HEK293T (cell line): ENCODE measurements around the gene ARF1.

Experiments used
- BHLHE40 ChIP-seq: fragments of 450-650 bp; IDR thresholded peaks from 2 replicates; pipeline ENCODE4 v1.6.1; 2016; ENCODE audit warnings: mild to moderate bottlenecking, moderate library complexity, borderline replicate concordance
- CTBP1 ChIP-seq: fragments of 450-650 bp; IDR thresholded peaks from 2 replicates; pipeline ENCODE4 v1.6.1; 2016; ENCODE audit warnings: borderline replicate concordance
- FOXA1 ChIP-seq: fragments of 450-650 bp; IDR thresholded peaks from 2 replicates; pipeline ENCODE4 v1.6.1; 2016; ENCODE audit warnings: mild to moderate bottlenecking
- FOXM1 ChIP-seq: fragments of 450-650 bp; IDR thresholded peaks from 2 replicates; pipeline ENCODE4 v1.6.1; 2017; ENCODE audit warnings: mild to moderate bottlenecking, borderline replicate concordance
- NFRKB ChIP-seq: fragments of 450-650 bp; IDR thresholded peaks from 2 replicates; pipeline ENCODE4 v1.6.1; 2016; ENCODE audit warnings: mild to moderate bottlenecking, moderate library complexity
- PKNOX1 ChIP-seq: fragments of 450-650 bp; IDR thresholded peaks from 2 replicates; pipeline ENCODE4 v1.6.1; 2016

- TF ChIP-seq FOXA1 (no peak), NFRKB (no peak), PKNOX1 (no peak), BHLHE40 (no peak), FOXM1 (no peak), CTBP1 (no peak)
Observed at GRCh38 chr1:228089519-228090380, 7.2 kb downstream of the ARF1 start.
